Peyer's patch (tissue), 4 donors: Measurements from ENCODE around the gene GCLC.
"Not testable (repeated sequence)": the region's sequence is repeated elsewhere in the genome, so short reads cannot be mapped to it uniquely, and the experiment has no call there.

Source experiments
- POLR2A ChIP-seq, 2 donors: fragments of 450-650 bp; IDR thresholded peaks; one replicate each; pipeline ENCODE4 v1.5.1; 2017; ENCODE audit warnings: antibody characterized with exemption in 2 of 2, mild to moderate bottlenecking in 2 of 2, moderate library complexity in 2 of 2
- TF ChIP-seq, protein P1 (sequence below), 6 experiments: fragments of 450-650 bp in 4 of 6; fragments of 200-600 bp in 2 of 6; sonication (generic) in 1 of 6; IDR thresholded peaks; one replicate each; pipeline ENCODE4 v1.5.1; 2017 to 2019; ENCODE audit warnings: antibody characterized with exemption in 6 of 6, mild to moderate bottlenecking in 3 of 6, moderate library complexity in 1 of 6

- TF ChIP-seq, protein P1, sequence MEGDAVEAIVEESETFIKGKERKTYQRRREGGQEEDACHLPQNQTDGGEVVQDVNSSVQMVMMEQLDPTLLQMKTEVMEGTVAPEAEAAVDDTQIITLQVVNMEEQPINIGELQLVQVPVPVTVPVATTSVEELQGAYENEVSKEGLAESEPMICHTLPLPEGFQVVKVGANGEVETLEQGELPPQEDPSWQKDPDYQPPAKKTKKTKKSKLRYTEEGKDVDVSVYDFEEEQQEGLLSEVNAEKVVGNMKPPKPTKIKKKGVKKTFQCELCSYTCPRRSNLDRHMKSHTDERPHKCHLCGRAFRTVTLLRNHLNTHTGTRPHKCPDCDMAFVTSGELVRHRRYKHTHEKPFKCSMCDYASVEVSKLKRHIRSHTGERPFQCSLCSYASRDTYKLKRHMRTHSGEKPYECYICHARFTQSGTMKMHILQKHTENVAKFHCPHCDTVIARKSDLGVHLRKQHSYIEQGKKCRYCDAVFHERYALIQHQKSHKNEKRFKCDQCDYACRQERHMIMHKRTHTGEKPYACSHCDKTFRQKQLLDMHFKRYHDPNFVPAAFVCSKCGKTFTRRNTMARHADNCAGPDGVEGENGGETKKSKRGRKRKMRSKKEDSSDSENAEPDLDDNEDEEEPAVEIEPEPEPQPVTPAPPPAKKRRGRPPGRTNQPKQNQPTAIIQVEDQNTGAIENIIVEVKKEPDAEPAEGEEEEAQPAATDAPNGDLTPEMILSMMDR (IDR thresholded peaks at IDR 0.05), result not testable (repeated sequence)
- TF ChIP-seq POLR2A (IDR thresholded peaks at IDR 0.05), result not testable (repeated sequence)
These were observed 64.1 kb downstream of the GCLC start for GRCh38 chr6:53480774-53481173.
